ENCODE measurements around the gene CADM1. TPM values are rescaled to one million over a fixed set of nuclear protein-coding genes. Genes with fewer than 3 reads are reported as not detected.

Gene CADM1
- total RNA-seq, result 100 to 1,000 TPM in 1 of 2 donors, 10 to 100 TPM in 1; 49.6 to 137 TPM

- peak; percentile 76 to 98 (median 84) for TF ChIP-seq CTCF (IDR thresholded peaks at IDR 0.05)
- peak; percentile 88 for TF ChIP-seq POLR2AphosphoS5 (IDR thresholded peaks at IDR 0.05)
- TF ChIP-seq POLR2A (IDR thresholded peaks at IDR 0.05), result peak; percentile 94
- H3K4me1 ChIP-seq (replicated peaks), result peaks cover 9% of the 10 kb centered on the region
- peak within 1 kb of the TSS; percentile 53 to 59 for H3K4me3 ChIP-seq
- H3K27ac ChIP-seq, result peak within 1 kb of the TSS; percentile 75 to 79
- intact Hi-C loops (cut with DNase I), result loop anchor here (5.0 kb wide), 2 partner anchors 167 to 332 kb away; no protein-coding TSS in a partner anchor
- no peaks in the 10 kb centered on the region for H3K36me3 ChIP-seq
- peak; percentile 98 for DNase-seq (ENCODE audit: low spot score)
- whole genome bisulfite sequencing, result under 1% methylated on average over 65 of the region's 76 CpGs
- H3K9me3 ChIP-seq, result no peaks in the 10 kb centered on the region
- H3K27me3 ChIP-seq (replicated peaks; ENCODE audit: insufficient read depth), result no peaks in the 10 kb centered on the region
Observed at GRCh38 chr11:115504276-115505158, at the start of gene CADM1. Gene CADM1 (minus strand): TSS chr11:115504415.

- H3K4me1 ChIP-seq (replicated peaks), result no peaks in the 10 kb centered on the region
Observed at GRCh38 chr11:115552773-115553438, 48.7 kb upstream of the CADM1 start.

GRCh38 chr11:115552151-115552772 lies 48.0 kb upstream of the CADM1 start:
- H3K9me3 ChIP-seq, result no peaks in the 10 kb centered on the region
- DNase-seq (ENCODE audit: low spot score), result no peak
- H3K36me3 ChIP-seq, result no peaks in the 10 kb centered on the region
- H3K27me3 ChIP-seq (replicated peaks; ENCODE audit: insufficient read depth), result no peaks in the 10 kb centered on the region
- intact Hi-C loops (cut with DNase I), result no loop called here
- WGBS, result 84% methylated on average over 7 of the region's 7 CpGs
- no peak overlapping the region for H3K27ac ChIP-seq
- no peak for TF ChIP-seq POLR2A (IDR thresholded peaks at IDR 0.05)
- TF ChIP-seq CTCF (IDR thresholded peaks at IDR 0.05), result no peak
- no peak for TF ChIP-seq POLR2AphosphoS5 (IDR thresholded peaks at IDR 0.05)
- no peaks in the 10 kb centered on the region for H3K4me1 ChIP-seq (replicated peaks)
- H3K4me3 ChIP-seq, result no peak overlapping the region

More at GRCh38 chr11:115552773-115553438, 48.7 kb upstream of the CADM1 start:
- no peaks in the 10 kb centered on the region for H3K36me3 ChIP-seq
- TF ChIP-seq POLR2AphosphoS5 (IDR thresholded peaks at IDR 0.05) (no peak), CTCF (IDR thresholded peaks at IDR 0.05) (no peak), POLR2A (IDR thresholded peaks at IDR 0.05) (no peak)
- no peak for DNase-seq (ENCODE audit: low spot score)
- no peaks in the 10 kb centered on the region for H3K9me3 ChIP-seq
- H3K27me3 ChIP-seq (replicated peaks; ENCODE audit: insufficient read depth), result no peaks in the 10 kb centered on the region
- 92% methylated on average over 15 of the region's 15 CpGs for WGBS
- no peak overlapping the region for H3K27ac ChIP-seq
- intact Hi-C loops (cut with DNase I), result no loop called here
- H3K4me3 ChIP-seq, result no peak overlapping the region

GRCh38 chr11:115550291-115551059 lies 46.3 kb upstream of the CADM1 start:
- no peak for TF ChIP-seq CTCF (IDR thresholded peaks at IDR 0.05)
- no peak for TF ChIP-seq POLR2A (IDR thresholded peaks at IDR 0.05)
- no peak for TF ChIP-seq POLR2AphosphoS5 (IDR thresholded peaks at IDR 0.05)
- Histone ChIP-seq H3K36me3 (no peaks in the 10 kb centered on the region), H3K4me3 (no peak overlapping the region), H3K9me3 (no peaks in the 10 kb centered on the region), H3K27ac (no peak overlapping the region), H3K27me3 (replicated peaks; ENCODE audit: insufficient read depth) (no peaks in the 10 kb centered on the region), H3K4me1 (replicated peaks) (no peaks in the 10 kb centered on the region)
- no peak for DNase-seq (ENCODE audit: low spot score)
- WGBS, result 85% methylated on average over 17 of the region's 17 CpGs
- intact Hi-C loops (cut with DNase I), result no loop called here

Measured in prostate gland (tissue), 2 donors.